Ramos (cell line): ENCODE measurements around the gene MRPS5.

Experiments used
- in situ Hi-C: fragments of 300-500 bp; cut with MboI; formaldehyde crosslinking; loops from one replicate; pipeline ENCODE4 v1.14.3; 2022; ENCODE audit warnings: low sequenced_read_pairs; ENCODE audit not compliant: unreplicated experiment

Gene MRPS5

DNA sequence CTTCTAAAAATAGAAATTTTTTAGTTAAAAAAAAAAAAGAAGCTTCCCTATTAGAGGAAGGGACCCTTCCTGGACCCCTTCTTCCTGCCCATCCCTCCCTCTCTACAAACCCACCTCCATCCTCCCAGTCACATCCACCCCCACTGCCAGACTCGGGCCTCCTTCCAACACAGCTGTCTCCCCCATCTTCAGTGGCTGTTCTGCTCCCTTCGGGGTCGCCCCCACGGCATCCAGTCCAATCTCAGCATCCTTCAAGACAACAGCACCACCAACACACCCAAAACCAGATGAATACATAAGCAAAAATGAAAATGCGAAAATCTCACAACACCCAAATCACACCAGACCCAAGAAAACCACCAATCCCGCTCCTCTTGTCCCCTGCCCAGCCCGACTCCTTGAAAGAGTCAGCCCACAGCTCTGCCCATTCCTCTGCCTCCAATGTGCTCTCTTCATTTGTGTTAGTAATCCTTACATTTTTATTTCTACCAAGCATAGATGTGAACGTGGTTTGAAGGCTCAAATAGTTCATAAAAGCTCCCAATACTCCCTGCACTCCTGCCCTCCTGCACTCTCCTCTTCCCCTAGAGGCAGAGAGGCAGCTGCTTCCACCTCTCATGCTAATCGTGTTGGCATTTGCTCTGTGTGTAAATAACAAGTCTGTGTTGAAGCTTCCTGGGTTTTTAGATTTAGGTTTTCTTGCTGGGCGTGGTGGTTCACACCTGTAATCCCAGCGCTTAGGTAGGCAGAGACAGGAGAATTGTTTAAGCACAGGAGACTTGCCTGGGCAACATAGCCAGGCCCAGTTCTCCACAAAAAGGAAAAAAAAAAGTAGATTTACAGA lies 59.1 kb downstream of the MRPS5 start:
- in situ Hi-C loops: no loop called here

DNA sequence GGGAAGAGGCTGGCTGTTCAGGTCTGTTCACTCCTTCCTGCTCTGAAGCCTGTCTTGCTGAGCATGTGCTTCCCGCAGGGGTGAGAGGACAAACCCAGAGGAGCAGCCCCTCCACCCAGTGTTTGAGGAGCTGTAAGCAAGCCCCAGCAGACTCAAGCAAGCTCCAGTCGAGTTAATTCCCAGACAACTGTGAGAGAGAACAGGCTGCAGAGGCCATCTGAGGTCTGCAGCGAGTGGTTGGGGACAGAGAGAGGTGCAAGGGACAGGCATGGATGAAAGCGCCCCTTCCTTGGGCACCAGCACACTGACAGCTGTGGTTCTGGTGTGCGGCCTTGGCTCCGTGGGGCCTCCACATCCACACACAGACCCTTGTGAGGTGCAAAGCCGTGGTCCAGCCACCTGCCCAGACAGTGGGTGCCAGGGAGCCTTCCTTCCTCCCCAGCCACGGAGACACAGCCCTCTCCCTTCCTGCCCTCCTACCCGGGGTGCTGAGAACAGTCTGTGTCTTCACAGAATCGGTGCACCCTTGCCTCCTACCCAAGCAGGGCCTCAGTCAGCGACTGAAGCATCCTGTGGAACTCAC lies 59.9 kb downstream of the MRPS5 start:
- in situ Hi-C loops: no loop called here

DNA sequence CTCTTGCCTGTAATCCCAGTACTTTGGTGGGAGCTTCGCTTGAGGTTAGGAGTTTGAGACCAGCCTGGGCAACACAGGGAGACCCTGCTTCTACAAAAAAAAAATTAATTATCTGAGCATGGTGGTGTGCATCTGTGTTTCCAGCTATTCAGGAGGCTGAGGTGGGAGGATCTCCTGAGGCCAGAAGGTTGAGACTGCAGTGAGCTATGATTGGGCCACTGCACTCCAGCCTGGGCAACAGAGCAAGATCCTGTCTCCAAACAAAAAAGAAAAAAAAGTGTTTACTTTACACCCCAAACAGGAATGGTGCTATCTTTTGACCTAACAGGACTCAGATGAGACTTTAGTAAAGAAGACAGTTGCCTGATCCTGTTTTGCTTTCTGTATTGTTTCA lies 60.5 kb downstream of the MRPS5 start:
- in situ Hi-C loops: no loop called here

GRCh38 chr2:95060446-95061118 lies 61.0 kb downstream of the MRPS5 start:
- in situ Hi-C loops: no loop called here

- in situ Hi-C loops: no loop called here
These were observed 61.8 kb downstream of the MRPS5 start for GRCh38 chr2:95059656-95060370.

- in situ Hi-C loops: no loop called here
These were observed 62.5 kb downstream of the MRPS5 start for GRCh38 chr2:95058989-95059641.

- in situ Hi-C loops: no loop called here
These were observed 63.1 kb downstream of the MRPS5 start for GRCh38 chr2:95058466-95058988.

GRCh38 chr2:95057535-95058370 lies 63.9 kb downstream of the MRPS5 start:
- in situ Hi-C loops: no loop called here

DNA sequence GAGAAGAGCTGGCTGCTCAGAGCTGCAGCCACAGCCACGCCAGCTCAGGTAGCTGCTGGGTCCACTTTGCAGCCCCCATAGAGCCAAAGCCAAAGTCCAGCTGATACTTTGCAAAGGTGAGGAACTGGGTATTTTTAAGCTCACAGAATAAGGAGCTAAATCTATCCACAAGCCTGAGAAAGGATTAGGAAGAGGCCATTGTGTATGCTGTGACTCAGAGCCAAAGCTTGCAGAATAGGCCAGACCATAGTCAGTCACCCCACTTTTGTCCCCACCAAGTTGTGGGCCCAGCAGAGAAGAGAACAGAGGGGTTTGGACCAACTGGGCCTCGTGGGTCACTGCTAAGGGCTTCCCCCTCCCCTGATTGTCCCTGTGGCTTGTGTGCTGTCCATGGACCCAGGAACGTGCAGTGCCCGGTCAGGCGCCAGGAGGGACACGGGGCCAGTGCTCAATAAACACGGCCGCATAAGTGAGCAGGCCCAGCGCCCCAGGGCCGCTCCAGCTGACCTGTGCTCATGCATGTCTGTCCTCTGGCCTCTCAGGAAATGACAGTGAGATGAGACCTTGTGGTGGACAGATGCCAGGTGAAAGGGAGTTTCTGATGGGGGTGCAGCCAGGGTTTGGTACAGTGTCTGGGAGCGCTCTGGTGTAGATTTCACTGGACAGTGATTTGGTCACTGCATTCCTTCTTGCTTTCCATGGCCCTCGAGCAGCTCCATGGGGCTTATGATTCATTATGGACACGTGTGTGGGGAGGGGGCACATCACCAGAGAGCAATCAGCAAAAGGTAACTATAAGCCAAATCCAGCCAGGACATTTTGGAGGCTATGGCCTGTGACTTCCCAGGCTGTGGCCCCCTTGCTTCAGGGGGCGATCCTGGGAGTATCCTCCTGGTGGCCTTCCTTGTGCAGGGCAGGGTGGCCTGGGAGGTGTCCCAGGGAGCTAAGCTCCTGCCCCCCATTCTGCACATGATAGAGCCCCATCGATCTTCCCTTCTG lies 64.8 kb downstream of the MRPS5 start:
- in situ Hi-C loops: no loop called here

- in situ Hi-C loops: no loop called here
These were observed 65.6 kb downstream of the MRPS5 start for GRCh38 chr2:95056044-95056443.

DNA sequence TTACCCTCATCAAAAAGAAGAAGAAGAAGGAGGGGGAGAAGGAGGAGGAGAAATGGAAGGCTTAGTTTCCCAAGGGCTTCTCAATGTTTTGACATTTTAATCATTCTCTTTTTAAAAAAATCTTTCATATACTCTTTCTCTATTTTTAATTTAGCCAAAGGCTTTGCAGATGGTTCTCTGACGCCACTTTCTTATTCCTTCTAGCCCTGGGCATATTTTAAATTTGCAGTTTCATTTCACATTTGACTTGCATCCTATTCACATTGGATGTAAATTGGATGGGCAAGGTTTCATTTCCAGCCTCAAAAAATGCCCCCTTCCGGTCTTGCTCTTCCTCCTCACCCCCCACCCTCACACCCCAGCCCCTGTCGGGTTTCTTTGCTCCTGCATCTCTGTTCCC lies 66.3 kb downstream of the MRPS5 start:
- in situ Hi-C loops: no loop called here

DNA sequence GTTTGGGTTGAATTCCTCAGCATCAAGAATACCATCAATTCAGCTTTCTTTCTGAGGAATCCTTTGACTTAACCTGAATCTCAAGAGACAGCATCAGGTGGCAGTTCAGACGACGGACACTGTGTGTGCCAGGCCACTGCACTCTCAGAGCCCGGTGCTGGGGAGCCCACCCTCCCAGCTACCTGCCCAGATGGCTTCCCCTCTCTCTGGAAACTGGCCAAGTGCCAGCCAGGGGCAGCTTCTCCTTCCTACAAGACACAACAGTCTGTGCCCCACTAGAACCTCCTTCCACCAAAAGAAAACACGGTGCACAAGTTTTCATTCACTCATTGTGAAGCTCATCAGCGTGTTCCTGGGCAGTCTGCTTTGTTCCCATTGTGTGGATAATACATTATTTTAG lies 67.6 kb downstream of the MRPS5 start:
- in situ Hi-C loops: no loop called here

DNA sequence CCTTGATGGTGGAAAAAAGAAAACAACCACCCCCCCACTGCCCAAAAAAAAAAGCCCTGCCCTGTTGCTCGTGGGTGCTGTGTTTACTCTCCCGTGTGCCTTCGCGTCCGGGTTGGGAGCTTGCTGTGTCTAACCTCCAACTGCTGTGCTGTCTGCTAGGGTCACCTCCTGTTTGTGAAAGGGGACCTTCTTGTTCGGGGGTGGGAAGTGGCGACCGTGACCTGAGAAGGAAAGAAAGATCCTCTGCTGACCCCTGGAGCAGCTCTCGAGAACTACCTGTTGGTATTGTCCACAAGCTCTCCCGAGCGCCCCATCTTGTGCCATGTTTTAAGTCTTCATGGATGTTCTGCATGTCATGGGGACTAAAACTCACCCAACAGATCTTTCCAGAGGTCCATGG lies 68.1 kb downstream of the MRPS5 start:
- in situ Hi-C loops: no loop called here

DNA sequence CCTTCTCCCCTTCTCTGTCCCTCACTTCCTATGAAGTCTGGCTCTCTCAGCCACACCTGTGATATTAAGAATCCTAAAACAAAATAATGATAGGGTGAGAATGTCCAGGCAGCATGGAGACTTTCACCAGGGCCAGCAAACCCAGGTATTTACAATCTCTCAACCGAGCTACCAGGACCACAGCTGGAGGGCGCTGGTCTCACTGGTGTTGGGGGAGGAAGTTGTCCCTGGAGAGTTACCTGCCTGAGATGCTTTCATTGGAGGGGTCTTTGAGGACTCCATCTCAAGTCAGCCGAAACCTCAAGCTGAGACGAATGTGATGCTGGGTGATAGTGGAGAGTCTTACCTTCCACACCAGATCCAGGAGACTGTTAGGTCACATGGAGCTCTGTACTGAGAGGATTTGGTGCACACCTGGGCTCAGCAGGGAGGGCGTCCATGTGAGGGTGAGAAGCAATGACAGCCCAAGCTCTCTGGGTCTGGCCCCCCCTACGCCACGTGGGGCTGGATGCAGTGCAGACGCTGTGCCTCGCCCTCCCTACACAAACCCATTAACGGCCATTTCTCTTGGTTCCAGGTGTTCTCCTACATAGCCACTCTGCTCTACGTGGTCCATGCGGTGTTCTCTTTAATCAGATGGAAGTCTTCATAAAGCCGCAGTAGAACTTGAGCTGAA lies 68.7 kb downstream of the MRPS5 start:
- in situ Hi-C loops: no loop called here

GRCh38 chr2:95052307-95052706 lies 69.3 kb downstream of the MRPS5 start:
- in situ Hi-C loops: no loop called here

DNA sequence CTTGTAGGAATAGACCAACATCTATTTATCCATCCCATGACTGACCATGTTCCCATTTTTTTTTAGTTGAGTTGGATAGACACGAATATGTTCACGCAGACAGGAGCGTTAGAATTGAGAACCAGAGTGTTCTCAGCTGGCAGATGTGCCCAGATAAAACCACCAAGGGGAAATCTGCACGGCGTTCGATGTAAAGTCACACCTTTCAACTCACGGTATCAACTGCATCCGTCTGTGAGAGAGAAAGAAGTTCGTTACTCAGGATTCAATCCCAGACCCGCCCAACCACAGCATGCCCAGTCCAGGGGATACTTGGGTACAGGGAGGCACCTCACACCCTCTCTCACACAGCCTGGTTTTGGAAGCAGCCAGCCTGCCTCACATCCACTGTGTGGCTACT lies 70.0 kb downstream of the MRPS5 start:
- in situ Hi-C loops: no loop called here
